HepG2 (cell line): Measurements from ENCODE around the gene RNASE4. TPM values are rescaled to one million over a fixed set of nuclear protein-coding genes. Genes with fewer than 3 reads are reported as not detected.

Experiments used
- FOXO1 ChIP-seq: sonication (generic); formaldehyde crosslinking; IDR thresholded peaks from 2 replicates; pipeline ENCODE4 v1.4.0; 2020; ENCODE audit warnings: missing genetic modification reagents
- MAFK ChIP-seq, 2 experiments: IDR thresholded peaks in 1 of 2; conservative IDR thresholded peaks in 1 of 2; 2 replicates each; pipeline ENCODE4 v1.6.1; 2011; ENCODE audit warnings: improper control_type of control experiment in 2 of 2, low read length in 2 of 2
- NAIF1 ChIP-seq: sonication (generic); formaldehyde crosslinking; IDR thresholded peaks from 2 replicates; pipeline ENCODE4 v1.5.0; 2020; ENCODE audit warnings: mild to moderate bottlenecking, missing genetic modification reagents, borderline replicate concordance
- NONO ChIP-seq, 2 experiments: fragments of 450-650 bp in 1 of 2; sonication (generic) in 1 of 2; formaldehyde crosslinking in 1 of 2; IDR thresholded peaks in 1 of 2; conservative IDR thresholded peaks in 1 of 2; 2 replicates each; pipeline versions ENCODE4 v1.6.1 to v1.8.0; 2017 to 2022; ENCODE audit warnings: mild to moderate bottlenecking in 1 of 2, missing genetic modification reagents in 1 of 2, moderate library complexity in 1 of 2
- PAWR ChIP-seq: sonication (generic); formaldehyde crosslinking; IDR thresholded peaks from 2 replicates; pipeline ENCODE4 v1.4.0; 2020; ENCODE audit warnings: missing genetic modification reagents, mild to moderate bottlenecking, borderline replicate concordance
- POLR2A ChIP-seq, 2 experiments: IDR thresholded peaks; 2 replicates each; pipeline ENCODE4 v1.6.1; 2011; ENCODE audit warnings: low read depth in 2 of 2, low read length in 2 of 2, mild to moderate bottlenecking in 1 of 2, moderate library complexity in 1 of 2; ENCODE audit not compliant: insufficient read depth in 1 of 2
- RCOR2 ChIP-seq: IDR thresholded peaks from 2 replicates; pipeline ENCODE4 v1.6.1; 2016; ENCODE audit warnings: missing biosample characterization, missing genetic modification reagents
- TBL1XR1 ChIP-seq: fragments of 150-350 bp; IDR thresholded peaks from 2 replicates; pipeline ENCODE4 v1.6.1; 2014; ENCODE audit warnings: borderline replicate concordance, low read length; ENCODE audit not compliant: partially characterized antibody
- TBP ChIP-seq: sonication (generic); formaldehyde crosslinking; IDR thresholded peaks from 2 replicates; pipeline ENCODE4 v1.5.0; 2020; ENCODE audit warnings: missing genetic modification reagents
- ZBTB1 ChIP-seq: sonication (generic); formaldehyde crosslinking; IDR thresholded peaks from 2 replicates; pipeline ENCODE4 v1.4.0; 2020; ENCODE audit warnings: missing genetic modification reagents, borderline replicate concordance
- ZC3H13 ChIP-seq: sonication (generic); formaldehyde crosslinking; IDR thresholded peaks from 2 replicates; pipeline ENCODE4 v1.8.1; 2023; ENCODE audit warnings: mild to moderate bottlenecking, missing genetic modification reagents, moderate library complexity
- ZNF12 ChIP-seq: sonication (generic); formaldehyde crosslinking; IDR thresholded peaks from 2 replicates; pipeline ENCODE4 v1.5.0; 2020; ENCODE audit warnings: missing genetic modification reagents
- ZNF121 ChIP-seq: sonication (generic); formaldehyde crosslinking; IDR thresholded peaks from 2 replicates; pipeline ENCODE4 v1.5.0; 2020; ENCODE audit warnings: mild to moderate bottlenecking, missing genetic modification reagents
- ZNF205 ChIP-seq: IDR thresholded peaks from 2 replicates; pipeline ENCODE4 v1.6.1; 2018; ENCODE audit warnings: missing biosample characterization, missing genetic modification reagents
- ZNF343 ChIP-seq: sonication (generic); formaldehyde crosslinking; IDR thresholded peaks from 2 replicates; pipeline ENCODE4 v1.4.0; 2020; ENCODE audit warnings: mild to moderate bottlenecking, missing genetic modification reagents
- polyA plus RNA-seq, 8 experiments: library from polyadenylated mRNA; depleted of rRNA in 3 of 8; stranded (reverse) in 7 of 8; unstranded in 1 of 8; fragments of >200 nt; fragmentation: Illumina TruSeq in 4 of 8; extraction: Trizol in 4 of 8; gene quantifications; 2 replicates each; pipeline versions ENCODE4 v1.2.1 to v1.2.3, GENCODE V29; 2011 to 2016; ENCODE audit warnings: low read depth in 4 of 8, missing spikeins in 1 of 8, mixed read lengths in 1 of 8; ENCODE audit not compliant: insufficient read depth in 1 of 8
- total RNA-seq, 5 experiments: library from RNA; depleted of rRNA; stranded (reverse); fragments of >200 nt; fragmentation: Illumina TruSeq; extraction: Trizol; gene quantifications; 2 replicates each; pipeline ENCODE4 v1.2.3, GENCODE V29; 2016; ENCODE audit warnings: low read depth in 1 of 5
- TF ChIP-seq, protein P1 (sequence below): sonication (generic); formaldehyde crosslinking; IDR thresholded peaks from 2 replicates; pipeline ENCODE4 v1.4.0; 2020; ENCODE audit warnings: low read depth, mild to moderate bottlenecking, missing genetic modification reagents
- TF ChIP-seq, protein P2 (sequence below): IDR thresholded peaks from 2 replicates; pipeline ENCODE4 v1.6.1; 2016; ENCODE audit warnings: control low read depth
- TF ChIP-seq, protein P3 (sequence below): sonication (generic); formaldehyde crosslinking; IDR thresholded peaks from 2 replicates; pipeline ENCODE4 v1.5.0; 2020; ENCODE audit warnings: missing genetic modification reagents
- TF ChIP-seq, protein P4 (sequence below): sonication (generic); formaldehyde crosslinking; IDR thresholded peaks from 2 replicates; pipeline ENCODE4 v1.5.0; 2020; ENCODE audit warnings: missing genetic modification reagents
- TF ChIP-seq, protein P5 (sequence below): sonication (generic); formaldehyde crosslinking; IDR thresholded peaks from 2 replicates; pipeline ENCODE4 v1.4.0; 2020; ENCODE audit warnings: missing genetic modification reagents

Gene RNASE4
- total and polyA plus RNA-seq, 2 of the 13 experiments (the other 11 are each of a cell fraction or from before 2014, with no cell fraction given), result 109 to 983 TPM

DNA sequence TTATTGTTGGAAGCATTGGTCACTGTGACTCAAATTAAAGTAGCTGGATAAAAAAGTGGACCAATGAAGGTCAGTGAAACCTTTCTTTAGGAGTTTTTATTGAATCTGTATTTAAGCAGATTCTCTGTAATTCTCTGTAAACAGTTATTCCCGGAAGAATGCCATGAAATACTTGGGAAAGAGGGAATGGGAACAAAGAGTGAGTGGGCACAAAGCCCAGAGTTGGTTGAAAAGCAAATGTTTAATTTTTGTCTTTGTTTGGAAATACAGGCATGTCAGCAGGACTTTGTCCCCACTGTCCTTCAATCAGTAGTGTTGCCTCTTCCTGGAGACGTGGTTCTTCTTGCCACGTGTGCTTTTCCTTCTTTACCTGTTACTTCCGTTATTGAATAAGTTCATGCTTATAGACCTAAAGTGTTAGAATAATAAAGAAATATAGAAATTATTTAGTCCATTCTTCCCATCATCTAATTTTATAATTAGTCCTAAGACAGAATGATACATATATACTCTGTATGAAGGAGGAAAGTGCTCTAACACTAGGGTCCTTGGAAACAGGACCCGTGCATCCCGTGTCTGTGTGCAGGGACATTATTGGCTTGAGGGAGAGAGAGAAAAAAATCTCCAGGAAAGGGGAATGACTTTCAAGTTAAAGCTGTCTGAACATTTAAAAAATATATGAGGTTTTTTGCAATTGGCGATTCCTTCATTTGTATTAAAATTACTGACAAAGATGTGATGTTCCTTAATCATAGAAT is 2.2 kb downstream of the RNASE4 start (continued):
- TF ChIP-seq ZNF343 (no peak), MAFK (conservative IDR thresholded peaks at IDR 0.05 in 1 of 2, IDR thresholded peaks at IDR 0.05 in 1 of 2; ENCODE audit: low read length in 2 of 2) (peak; percentile 73 to 77), RCOR2 (peak; percentile 76), ZNF205 (CRISPR knock-in tag) (peak; percentile 62; the same call in 1 of the 2 replicates), ZNF12 (CRISPR knock-in tag) (0 out of 2 replicates have a peak, but pooled peaks have one; percentile 29), POLR2A (IDR thresholded peaks at IDR 0.05; ENCODE audit: insufficient read depth in 1 of 2, low read depth in 2 of 2, low read length in 2 of 2) (peak; percentile 61 to 79), TBL1XR1 (peak; percentile 81), NAIF1 (no peak; the same call in 1 of the 2 replicates), FOXO1 (CRISPR knock-in tag) (peak; percentile 95), NONO (IDR thresholded peaks at IDR 0.05) (no peak), NONO (CRISPR knock-in tag; conservative IDR thresholded peaks at IDR 0.05) (0 out of 2 replicates have a peak, but pooled peaks have one; percentile 56), PAWR (CRISPR knock-in tag) (no peak), ZC3H13 (CRISPR knock-in tag) (0 out of 2 replicates have a peak, but pooled peaks have one; percentile 13), ZNF121 (CRISPR knock-in tag) (no peak), ZBTB1 (CRISPR knock-in tag) (no peak), TBP (0 out of 2 replicates have a peak, but pooled peaks have one; percentile 28)
- TF ChIP-seq, protein P1, sequence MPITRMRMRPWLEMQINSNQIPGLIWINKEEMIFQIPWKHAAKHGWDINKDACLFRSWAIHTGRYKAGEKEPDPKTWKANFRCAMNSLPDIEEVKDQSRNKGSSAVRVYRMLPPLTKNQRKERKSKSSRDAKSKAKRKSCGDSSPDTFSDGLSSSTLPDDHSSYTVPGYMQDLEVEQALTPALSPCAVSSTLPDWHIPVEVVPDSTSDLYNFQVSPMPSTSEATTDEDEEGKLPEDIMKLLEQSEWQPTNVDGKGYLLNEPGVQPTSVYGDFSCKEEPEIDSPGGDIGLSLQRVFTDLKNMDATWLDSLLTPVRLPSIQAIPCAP (CRISPR knock-in tag), result no peak
- TF ChIP-seq, protein P2, sequence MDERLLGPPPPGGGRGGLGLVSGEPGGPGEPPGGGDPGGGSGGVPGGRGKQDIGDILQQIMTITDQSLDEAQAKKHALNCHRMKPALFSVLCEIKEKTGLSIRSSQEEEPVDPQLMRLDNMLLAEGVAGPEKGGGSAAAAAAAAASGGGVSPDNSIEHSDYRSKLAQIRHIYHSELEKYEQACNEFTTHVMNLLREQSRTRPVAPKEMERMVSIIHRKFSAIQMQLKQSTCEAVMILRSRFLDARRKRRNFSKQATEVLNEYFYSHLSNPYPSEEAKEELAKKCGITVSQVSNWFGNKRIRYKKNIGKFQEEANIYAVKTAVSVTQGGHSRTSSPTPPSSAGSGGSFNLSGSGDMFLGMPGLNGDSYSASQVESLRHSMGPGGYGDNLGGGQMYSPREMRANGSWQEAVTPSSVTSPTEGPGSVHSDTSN (CRISPR knock-in tag), result peak; percentile 49; the same call in 1 of the 2 replicates
- TF ChIP-seq, protein P3, sequence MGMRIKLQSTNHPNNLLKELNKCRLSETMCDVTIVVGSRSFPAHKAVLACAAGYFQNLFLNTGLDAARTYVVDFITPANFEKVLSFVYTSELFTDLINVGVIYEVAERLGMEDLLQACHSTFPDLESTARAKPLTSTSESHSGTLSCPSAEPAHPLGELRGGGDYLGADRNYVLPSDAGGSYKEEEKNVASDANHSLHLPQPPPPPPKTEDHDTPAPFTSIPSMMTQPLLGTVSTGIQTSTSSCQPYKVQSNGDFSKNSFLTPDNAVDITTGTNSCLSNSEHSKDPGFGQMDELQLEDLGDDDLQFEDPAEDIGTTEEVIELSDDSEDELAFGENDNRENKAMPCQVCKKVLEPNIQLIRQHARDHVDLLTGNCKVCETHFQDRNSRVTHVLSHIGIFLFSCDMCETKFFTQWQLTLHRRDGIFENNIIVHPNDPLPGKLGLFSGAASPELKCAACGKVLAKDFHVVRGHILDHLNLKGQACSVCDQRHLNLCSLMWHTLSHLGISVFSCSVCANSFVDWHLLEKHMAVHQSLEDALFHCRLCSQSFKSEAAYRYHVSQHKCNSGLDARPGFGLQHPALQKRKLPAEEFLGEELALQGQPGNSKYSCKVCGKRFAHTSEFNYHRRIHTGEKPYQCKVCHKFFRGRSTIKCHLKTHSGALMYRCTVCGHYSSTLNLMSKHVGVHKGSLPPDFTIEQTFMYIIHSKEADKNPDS (CRISPR knock-in tag), result 0 out of 2 replicates have a peak, but pooled peaks have one; percentile 3
- TF ChIP-seq, protein P4, sequence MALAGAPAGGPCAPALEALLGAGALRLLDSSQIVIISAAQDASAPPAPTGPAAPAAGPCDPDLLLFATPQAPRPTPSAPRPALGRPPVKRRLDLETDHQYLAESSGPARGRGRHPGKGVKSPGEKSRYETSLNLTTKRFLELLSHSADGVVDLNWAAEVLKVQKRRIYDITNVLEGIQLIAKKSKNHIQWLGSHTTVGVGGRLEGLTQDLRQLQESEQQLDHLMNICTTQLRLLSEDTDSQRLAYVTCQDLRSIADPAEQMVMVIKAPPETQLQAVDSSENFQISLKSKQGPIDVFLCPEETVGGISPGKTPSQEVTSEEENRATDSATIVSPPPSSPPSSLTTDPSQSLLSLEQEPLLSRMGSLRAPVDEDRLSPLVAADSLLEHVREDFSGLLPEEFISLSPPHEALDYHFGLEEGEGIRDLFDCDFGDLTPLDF (CRISPR knock-in tag), result no peak
- TF ChIP-seq, protein P5, sequence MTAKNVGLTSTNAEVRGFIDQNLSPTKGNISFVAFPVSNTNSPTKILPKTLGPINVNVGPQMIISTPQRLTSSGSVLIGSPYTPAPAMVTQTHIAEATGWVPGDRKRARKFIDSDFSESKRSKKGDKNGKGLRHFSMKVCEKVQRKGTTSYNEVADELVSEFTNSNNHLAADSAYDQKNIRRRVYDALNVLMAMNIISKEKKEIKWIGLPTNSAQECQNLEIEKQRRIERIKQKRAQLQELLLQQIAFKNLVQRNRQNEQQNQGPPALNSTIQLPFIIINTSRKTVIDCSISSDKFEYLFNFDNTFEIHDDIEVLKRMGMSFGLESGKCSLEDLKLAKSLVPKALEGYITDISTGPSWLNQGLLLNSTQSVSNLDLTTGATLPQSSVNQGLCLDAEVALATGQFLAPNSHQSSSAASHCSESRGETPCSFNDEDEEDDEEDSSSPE (CRISPR knock-in tag), result peak; percentile 52; the same call in 1 of the 2 replicates
